ENCODE results near the gene SEMA3D. TPM values are rescaled to one million over a fixed set of nuclear protein-coding genes. Genes with fewer than 3 reads are reported as not detected.

The SEMA3D gene
- total RNA-seq, 1 donor from 2014 or later, result 9.1 TPM

GRCh38 chr7:85103357-85103756 lies 83.5 kb downstream of the SEMA3D start:
- no peaks in the 10 kb centered on the region for H4K20me1 ChIP-seq (ENCODE audit: insufficient read depth, low read length)
- H3K27me3 ChIP-seq (ENCODE audit: insufficient read depth, low read length), result no peaks in the 10 kb centered on the region
- TF ChIP-seq EZH2 (IDR thresholded peaks at IDR 0.05; ENCODE audit: insufficient read depth, low read length) (no peak), CTCF (IDR thresholded peaks at IDR 0.05; ENCODE audit: insufficient read depth, low read depth, low read length) (no peak)
- no peaks in the 10 kb centered on the region for H3K9me3 ChIP-seq (ENCODE audit: insufficient read depth, low read depth, low read length)
- H3K4me2 ChIP-seq (ENCODE audit: low read length), result peak overlapping the region; percentile 49
- Mint-ChIP-seq H3K4me1 (ENCODE audit: low read depth, unreplicated experiment) (peaks cover 8% of the 10 kb centered on the region), H3K27ac (ENCODE audit: unreplicated experiment) (peak overlapping the region; percentile 59), H3K27me3 (ENCODE audit: low read depth, unreplicated experiment) (no peaks in the 10 kb centered on the region), H3K9me3 (ENCODE audit: unreplicated experiment) (no peaks in the 10 kb centered on the region), H3K36me3 (ENCODE audit: low read depth, unreplicated experiment) (no peaks in the 10 kb centered on the region), H3K4me3 (ENCODE audit: unreplicated experiment) (no peak overlapping the region)
- H3K9ac ChIP-seq (ENCODE audit: low read length), result no peak overlapping the region
- H3K27ac ChIP-seq (ENCODE audit: low read depth, low read length), result peak overlapping the region; percentile 37
- DNase-seq (ENCODE audit: low read depth) (no peak), FAIRE-seq (peak; percentile 29)
- H3K79me2 ChIP-seq (ENCODE audit: insufficient read depth, low read length), result no peaks in the 10 kb centered on the region
- H2AFZ ChIP-seq (ENCODE audit: low read depth, low read length), result no peak overlapping the region
- H3K4me1 ChIP-seq (ENCODE audit: insufficient read depth, low read length), result peaks cover 32% of the 10 kb centered on the region
- no peaks in the 10 kb centered on the region for H3K36me3 ChIP-seq (ENCODE audit: insufficient read depth, low read length)
- H3K4me3 ChIP-seq (ENCODE audit: insufficient read depth, low read depth, low read length), result no peak overlapping the region

- no peak overlapping the region for H2AFZ ChIP-seq (ENCODE audit: low read depth, low read length)
- H3K27me3 Mint-ChIP-seq (ENCODE audit: low read depth, unreplicated experiment), result no peaks in the 10 kb centered on the region
- H3K4me1 Mint-ChIP-seq (ENCODE audit: low read depth, unreplicated experiment), result peaks cover 8% of the 10 kb centered on the region
- H3K27ac ChIP-seq (ENCODE audit: low read depth, low read length), result peak overlapping the region; percentile 37
- H3K4me3 ChIP-seq (ENCODE audit: insufficient read depth, low read depth, low read length), result no peak overlapping the region
- no peaks in the 10 kb centered on the region for H3K36me3 Mint-ChIP-seq (ENCODE audit: low read depth, unreplicated experiment)
- TF ChIP-seq EZH2 (IDR thresholded peaks at IDR 0.05; ENCODE audit: insufficient read depth, low read length), result no peak
- TF ChIP-seq CTCF (IDR thresholded peaks at IDR 0.05; ENCODE audit: insufficient read depth, low read depth, low read length), result no peak
- peaks cover 32% of the 10 kb centered on the region for H3K4me1 ChIP-seq (ENCODE audit: insufficient read depth, low read length)
- no peak overlapping the region for H3K27ac Mint-ChIP-seq (ENCODE audit: unreplicated experiment)
- FAIRE-seq (no peak), DNase-seq (ENCODE audit: low read depth) (peak; percentile 83)
- no peaks in the 10 kb centered on the region for H4K20me1 ChIP-seq (ENCODE audit: insufficient read depth, low read length)
- H3K9me3 ChIP-seq (ENCODE audit: insufficient read depth, low read depth, low read length), result no peaks in the 10 kb centered on the region
- no peak overlapping the region for H3K4me3 Mint-ChIP-seq (ENCODE audit: unreplicated experiment)
- no peaks in the 10 kb centered on the region for H3K79me2 ChIP-seq (ENCODE audit: insufficient read depth, low read length)
- no peaks in the 10 kb centered on the region for H3K9me3 Mint-ChIP-seq (ENCODE audit: unreplicated experiment)
- peak overlapping the region; percentile 49 for H3K4me2 ChIP-seq (ENCODE audit: low read length)
- no peaks in the 10 kb centered on the region for H3K36me3 ChIP-seq (ENCODE audit: insufficient read depth, low read length)
- H3K27me3 ChIP-seq (ENCODE audit: insufficient read depth, low read length), result no peaks in the 10 kb centered on the region
- no peak overlapping the region for H3K9ac ChIP-seq (ENCODE audit: low read length)
Measured at GRCh38 chr7:85102813-85103350, 84.0 kb downstream of the SEMA3D start.

DNA sequence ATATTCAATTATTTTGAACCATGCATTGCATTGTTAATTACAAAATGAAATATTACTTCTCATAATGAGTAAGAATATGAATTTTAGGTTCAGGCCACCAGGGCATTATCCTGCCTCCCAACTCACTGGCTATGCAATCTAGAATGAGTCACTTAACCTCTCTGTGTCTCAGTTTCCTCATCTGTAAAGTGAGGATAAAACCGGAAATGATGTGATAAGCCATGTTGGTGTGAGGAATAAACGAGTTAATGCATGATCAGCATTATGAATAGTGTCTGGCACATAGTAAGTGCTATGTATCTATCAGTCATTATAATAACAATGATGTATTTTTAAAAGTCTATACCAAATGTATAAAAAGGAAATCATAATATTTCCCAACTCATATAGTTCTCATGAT lies 85.5 kb downstream of the SEMA3D start:
- Histone ChIP-seq H3K4me1 (ENCODE audit: insufficient read depth, low read length) (peaks cover 32% of the 10 kb centered on the region), H4K20me1 (ENCODE audit: insufficient read depth, low read length) (no peaks in the 10 kb centered on the region), H3K4me2 (ENCODE audit: low read length) (no peak overlapping the region), H3K36me3 (ENCODE audit: insufficient read depth, low read length) (no peaks in the 10 kb centered on the region), H3K4me3 (ENCODE audit: insufficient read depth, low read depth, low read length) (no peak overlapping the region), H3K79me2 (ENCODE audit: insufficient read depth, low read length) (no peaks in the 10 kb centered on the region), H2AFZ (ENCODE audit: low read depth, low read length) (no peak overlapping the region), H3K27me3 (ENCODE audit: insufficient read depth, low read length) (no peaks in the 10 kb centered on the region), H3K9me3 (ENCODE audit: insufficient read depth, low read depth, low read length) (no peaks in the 10 kb centered on the region), H3K27ac (ENCODE audit: low read depth, low read length) (no peak overlapping the region), H3K9ac (ENCODE audit: low read length) (no peak overlapping the region)
- Mint-ChIP-seq H3K27ac (ENCODE audit: unreplicated experiment) (no peak overlapping the region), H3K27me3 (ENCODE audit: low read depth, unreplicated experiment) (no peaks in the 10 kb centered on the region), H3K9me3 (ENCODE audit: unreplicated experiment) (no peaks in the 10 kb centered on the region), H3K4me3 (ENCODE audit: unreplicated experiment) (no peak overlapping the region), H3K36me3 (ENCODE audit: low read depth, unreplicated experiment) (no peaks in the 10 kb centered on the region), H3K4me1 (ENCODE audit: low read depth, unreplicated experiment) (peaks cover 8% of the 10 kb centered on the region)
- DNase-seq (ENCODE audit: low read depth) (no peak), FAIRE-seq (no peak)
- TF ChIP-seq CTCF (IDR thresholded peaks at IDR 0.05; ENCODE audit: insufficient read depth, low read depth, low read length), result no peak
- no peak for TF ChIP-seq EZH2 (IDR thresholded peaks at IDR 0.05; ENCODE audit: insufficient read depth, low read length)
